ENCODE measurements around the gene CRYBG2. TPM values are rescaled to one million over a fixed set of nuclear protein-coding genes. Genes with fewer than 3 reads are reported as not detected.
A peak's percentile ranks its signal among the peaks of the same experiment; 100 is the strongest.

The CRYBG2 gene
- total and polyA plus RNA-seq, 2 of the 13 experiments (the other 11 are each of a cell fraction or from before 2014, with no cell fraction given), result 1.3 to 2.9 TPM

- peak; percentile 22; the same call in 1 of the 2 replicates for TF ChIP-seq ZNF121 (CRISPR knock-in tag; IDR thresholded peaks at IDR 0.05)
- TF ChIP-seq ELF3 (CRISPR knock-in tag; IDR thresholded peaks at IDR 0.05), result peak; percentile 56
- TF ChIP-seq MATR3 (CRISPR knock-in tag; IDR thresholded peaks at IDR 0.05), result no peak
- no peak for TF ChIP-seq BRD4 (CRISPR knock-in tag; IDR thresholded peaks at IDR 0.05)
- no peak for TF ChIP-seq ZSCAN30 (CRISPR knock-in tag; IDR thresholded peaks at IDR 0.05)
- TF ChIP-seq ZBTB42 (CRISPR knock-in tag; IDR thresholded peaks at IDR 0.05), result no peak
- no peak for TF ChIP-seq ZNF672 (CRISPR knock-in tag; IDR thresholded peaks at IDR 0.05)
- peak; percentile 100 for TF ChIP-seq ZNF770 (CRISPR knock-in tag; IDR thresholded peaks at IDR 0.05)
- TF ChIP-seq PRDM10 (CRISPR knock-in tag; IDR thresholded peaks at IDR 0.05; ENCODE audit: low read depth), result peak; percentile 62; the same call in 1 of the 2 replicates
- no peak for TF ChIP-seq AHR (CRISPR knock-in tag; IDR thresholded peaks at IDR 0.05)
- TF ChIP-seq MED8 (CRISPR knock-in tag; IDR thresholded peaks at IDR 0.05; ENCODE audit: insufficient replicate concordance), result no peak
- TF ChIP-seq ZNF792 (CRISPR knock-in tag; IDR thresholded peaks at IDR 0.05), result peak; percentile 73; the same call in 1 of the 2 replicates
- no peak for TF ChIP-seq ZNF646 (CRISPR knock-in tag; IDR thresholded peaks at IDR 0.05)
- TF ChIP-seq DNMT3B (CRISPR knock-in tag; conservative IDR thresholded peaks at IDR 0.05), result 0 out of 2 replicates have a peak, but pooled peaks have one; percentile 83
- TF ChIP-seq FOXK1 (CRISPR knock-in tag; IDR thresholded peaks at IDR 0.05; ENCODE audit: borderline replicate concordance, low read depth), result peak; percentile 82; the same call in 1 of the 2 replicates
- TF ChIP-seq KAT7 (CRISPR knock-in tag; IDR thresholded peaks at IDR 0.05; ENCODE audit: borderline replicate concordance), result no peak
- TF ChIP-seq ZFP91 (CRISPR knock-in tag; IDR thresholded peaks at IDR 0.05; ENCODE audit: borderline replicate concordance), result no peak
Measured at GRCh38 chr1:26387447-26387846, 33.5 kb upstream of the CRYBG2 start (continued).
